SK-N-SH (cell line): Measurements from ENCODE around the gene ARHGEF1. TPM values are rescaled to one million over a fixed set of nuclear protein-coding genes. Genes with fewer than 3 reads are reported as not detected.

Experiments
- CTCF ChIA-PET: fragments of 300-600, 350-600 bp; formaldehyde crosslinking; extraction: SDS; loops from one replicate; lab custom pipeline; 2021; lab: Yijun Ruan, JAX
- POLR2A ChIA-PET: fragments of 350-600 bp; sonication (Branson Sonifier 250); formaldehyde crosslinking; extraction: SDS; loops from one replicate; lab custom pipeline; 2020; ENCODE audit warnings: antibody characterized with exemption, inconsistent platforms; lab: Yijun Ruan, JAX
- DNase-seq: peaks from one replicate; pipeline ENCODE4 v3.0.0; 2012
- H2AFZ ChIP-seq: fragments of 200-600 bp; sonication (generic); 2 replicates; pipeline ENCODE4 v1.8.1; 2016; ENCODE audit warnings: antibody characterized with exemption, mild to moderate bottlenecking, low read depth
- H3F3A ChIP-seq: fragments of 200-600 bp; sonication (generic); replicated peaks from 2 replicates; pipeline ENCODE3; 2016; ENCODE audit warnings: antibody characterized with exemption, mild to moderate bottlenecking; ENCODE audit not compliant: insufficient read depth
- H3K27ac ChIP-seq, 2 experiments: fragments of 200-500 bp in 1 of 2; fragments of 200-600 bp in 1 of 2; sonication (Bioruptor generic) in 1 of 2; sonication (generic), shearing (Covaris generic) in 1 of 2; 2 replicates each; pipeline versions ENCODE4 v1.5.1 to v1.6.1; 2014 to 2016; ENCODE audit warnings: low read depth in 2 of 2, inconsistent platforms in 1 of 2, low read length in 1 of 2, mild to moderate bottlenecking in 1 of 2, mixed read lengths in 1 of 2
- H3K27me3 ChIP-seq: fragments of 200-600 bp; sonication (generic), shearing (Covaris generic); 2 replicates; pipeline ENCODE4 v1.6.1; 2016; ENCODE audit warnings: mixed run types; ENCODE audit not compliant: insufficient read depth
- H3K36me3 ChIP-seq, 2 experiments: fragments of 200-500 bp in 1 of 2; fragments of 200-600 bp in 1 of 2; sonication (Bioruptor generic) in 1 of 2; sonication (generic) in 1 of 2; replicated peaks in 1 of 2; 2 replicates each; pipeline versions ENCODE3 to v1.5.1; 2014 to 2016; ENCODE audit warnings: low read length in 1 of 2, mild to moderate bottlenecking in 1 of 2; ENCODE audit not compliant: insufficient read depth in 2 of 2, control insufficient read depth in 1 of 2
- H3K4me1 ChIP-seq, 2 experiments: fragments of 200-500 bp in 1 of 2; fragments of 200-600 bp in 1 of 2; sonication (Bioruptor generic) in 1 of 2; sonication (generic), shearing (Covaris generic) in 1 of 2; 2 replicates each; pipeline versions ENCODE4 v1.5.1 to v1.6.1; 2014 to 2016; ENCODE audit warnings: low read depth in 1 of 2, low read length in 1 of 2, mixed run types in 1 of 2; ENCODE audit not compliant: insufficient read depth in 2 of 2, control insufficient read depth in 1 of 2
- H3K4me2 ChIP-seq: fragments of 200-600 bp; sonication (generic), shearing (Covaris generic); 2 replicates; pipeline ENCODE4 v1.6.1; 2017; ENCODE audit warnings: mixed run types
- H3K4me3 ChIP-seq, 2 experiments: fragments of 200-500 bp in 1 of 2; fragments of 200-600 bp in 1 of 2; sonication (Bioruptor generic) in 1 of 2; sonication (generic), shearing (Covaris generic) in 1 of 2; 2 replicates each; pipeline versions ENCODE4 v1.5.1 to v1.8.1; 2014 to 2016; ENCODE audit warnings: low read depth in 2 of 2, inconsistent platforms in 1 of 2, low read length in 1 of 2, mild to moderate bottlenecking in 1 of 2, mixed read lengths in 1 of 2, moderate library complexity in 1 of 2
- H3K79me2 ChIP-seq: fragments of 200-600 bp; sonication (generic); 2 replicates; pipeline ENCODE4 v1.8.1; 2017; ENCODE audit warnings: mild to moderate bottlenecking; ENCODE audit not compliant: insufficient read depth
- H3K9ac ChIP-seq: fragments of 200-600 bp; sonication (generic); 2 replicates; pipeline ENCODE4 v1.6.1; 2017; ENCODE audit warnings: mixed run types
- H3K9me2 ChIP-seq: fragments of 200-600 bp; sonication (generic); 2 replicates; pipeline ENCODE4 v1.6.1; 2017; ENCODE audit warnings: mixed run types
- H3K9me3 ChIP-seq: fragments of 200-600 bp; sonication (generic); 2 replicates; pipeline ENCODE4 v1.6.1; 2017; ENCODE audit warnings: mixed run types, mild to moderate bottlenecking, moderate library complexity
- H4K20me1 ChIP-seq: fragments of 200-600 bp; sonication (generic); 2 replicates; pipeline ENCODE4 v1.6.1; 2017; ENCODE audit warnings: mild to moderate bottlenecking, mixed run types; ENCODE audit not compliant: insufficient read depth
- CHD2 ChIP-seq: fragments of 150-350 bp; IDR thresholded peaks from 2 replicates; pipeline ENCODE4 v1.6.1; 2018; ENCODE audit warnings: low read length; ENCODE audit not compliant: partially characterized antibody
- ELF1 ChIP-seq: IDR thresholded peaks from 2 replicates; pipeline ENCODE4 v1.4.0; 2012
- EP300 ChIP-seq, 2 experiments: IDR thresholded peaks; 2 replicates each; pipeline versions ENCODE4 v1.4.0 to v1.6.1; 2012; ENCODE audit warnings: borderline replicate concordance in 1 of 2, low read depth in 1 of 2, low read length in 1 of 2
- EZH2phosphoT487 ChIP-seq: fragments of 200-600 bp; sonication (generic); IDR thresholded peaks from 2 replicates; pipeline ENCODE4 v1.6.1; 2017; ENCODE audit warnings: low read depth, mixed run types, mild to moderate bottlenecking, antibody characterized with exemption, moderate library complexity, borderline replicate concordance
- FOXM1 ChIP-seq: IDR thresholded peaks from 2 replicates; pipeline ENCODE4 v1.4.0; 2012; ENCODE audit warnings: low read depth, mild to moderate bottlenecking
- GABPA ChIP-seq: IDR thresholded peaks from 2 replicates; pipeline ENCODE4 v1.4.0; 2012; ENCODE audit warnings: low read depth, mild to moderate bottlenecking
- JUND ChIP-seq: IDR thresholded peaks from 2 replicates; pipeline ENCODE4 v1.4.0; 2012
- MAX ChIP-seq: IDR thresholded peaks from 2 replicates; pipeline ENCODE4 v1.4.0; 2012; ENCODE audit warnings: low read depth
- MEF2A ChIP-seq: IDR thresholded peaks from 2 replicates; pipeline ENCODE4 v1.4.0; 2012; ENCODE audit warnings: low read depth, borderline replicate concordance
- MXI1 ChIP-seq: IDR thresholded peaks from 2 replicates; pipeline ENCODE4 v1.6.1; 2012; ENCODE audit warnings: mild to moderate bottlenecking, low read depth, low read length, improper control_type of control experiment
- NFIC ChIP-seq: IDR thresholded peaks from 2 replicates; pipeline ENCODE4 v1.4.0; 2012; ENCODE audit warnings: borderline replicate concordance
- NRF1 ChIP-seq: IDR thresholded peaks from 2 replicates; pipeline ENCODE4 v1.6.1; 2012; ENCODE audit warnings: low read depth, mild to moderate bottlenecking, low read length
- POLR2AphosphoS5 ChIP-seq: IDR thresholded peaks from 2 replicates; pipeline ENCODE4 v1.6.1; 2012; ENCODE audit warnings: low read depth, low read length
- RAD21 ChIP-seq: IDR thresholded peaks from 2 replicates; pipeline ENCODE4 v1.6.1; 2012; ENCODE audit warnings: mild to moderate bottlenecking, low read length
- RXRA ChIP-seq: IDR thresholded peaks from 2 replicates; pipeline ENCODE4 v1.4.0; 2012; ENCODE audit warnings: low read depth, mild to moderate bottlenecking, borderline replicate concordance
- TCF12 ChIP-seq: IDR thresholded peaks from 2 replicates; pipeline ENCODE4 v1.4.0; 2012
- YY1 ChIP-seq: IDR thresholded peaks from 2 replicates; pipeline ENCODE4 v1.4.0; 2012; ENCODE audit warnings: low read depth, mild to moderate bottlenecking
- WGBS: methylation state at CpG from one replicate; pipeline ENCODE4 v1.1.6; 2017; ENCODE audit warnings: low lambda C conversion rate; 5-methylcytosine and 5-hydroxymethylcytosine counted together
- polyA plus RNA-seq, 3 experiments: library from polyadenylated mRNA; depleted of rRNA; stranded (reverse); fragments of >200 nt; gene quantifications; 2 replicates each; pipeline ENCODE4 v1.2.3, GENCODE V29; 2012
- TF ChIP-seq, protein P1 (sequence below): IDR thresholded peaks from 2 replicates; pipeline ENCODE4 v1.4.0; 2012; ENCODE audit warnings: low read depth, borderline replicate concordance
- TF ChIP-seq, protein P2 (sequence below): IDR thresholded peaks from 2 replicates; pipeline ENCODE4; 2012
- TF ChIP-seq, protein P3 (sequence below): fragments of 150-350 bp; IDR thresholded peaks from 2 replicates; pipeline ENCODE4 v1.6.1; 2016; ENCODE audit warnings: mild to moderate bottlenecking, low read depth, low read length

ARHGEF1 gene
- polyA plus RNA-seq, 1 of the 3 experiments (the other 2 are of a cell fraction) = 102 TPM

DNA sequence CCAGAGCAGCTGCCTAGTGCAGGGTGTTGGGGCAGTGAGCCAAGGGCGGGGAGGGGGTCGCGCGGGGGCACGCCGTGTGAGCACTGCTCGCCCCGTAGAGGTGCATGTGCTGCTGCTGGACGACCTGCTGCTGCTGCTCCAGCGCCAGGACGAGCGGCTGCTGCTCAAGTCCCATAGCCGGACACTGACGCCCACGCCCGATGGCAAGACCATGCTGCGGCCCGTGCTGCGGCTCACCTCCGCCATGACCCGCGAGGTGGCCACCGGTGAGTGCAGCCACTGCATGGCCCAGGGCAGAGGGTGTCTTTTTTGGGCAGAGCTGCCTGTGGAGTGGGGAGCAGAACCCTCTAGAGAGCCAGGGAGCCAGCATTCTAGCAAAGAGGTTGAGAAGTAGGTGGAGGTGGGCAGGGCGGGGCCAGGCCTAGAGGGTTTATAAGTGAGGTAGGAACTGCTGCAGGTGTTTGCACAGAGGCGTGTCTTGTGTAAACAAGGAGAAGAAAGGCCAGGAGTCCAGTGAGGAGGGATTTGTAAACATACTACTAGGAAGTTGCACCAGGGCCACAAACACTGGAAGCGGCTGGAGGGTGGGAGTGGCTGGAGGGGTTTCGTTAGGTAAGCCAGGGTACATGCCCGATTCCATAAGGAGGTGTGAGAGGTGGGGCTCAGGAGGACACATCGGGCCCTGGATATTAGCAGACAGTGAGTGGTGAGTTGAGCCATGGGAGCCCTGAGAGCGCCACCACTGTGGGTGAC is 21.3 kb downstream of the ARHGEF1 start:
- H3K9me3 ChIP-seq = no peaks in the 10 kb centered on the region
- H4K20me1 ChIP-seq = 0 out of 2 replicates have a peak, but pooled peaks cover 5% of the 10 kb centered on the region
- no peak for DNase-seq
- WGBS = 85% methylated on average over 30 of the region's 30 CpGs
- H3K27ac ChIP-seq = no peak overlapping the region
- H3K79me2 ChIP-seq = no peaks in the 10 kb centered on the region
- H3K9me2 ChIP-seq = no peaks in the 10 kb centered on the region
- ChIA-PET POLR2A (no interaction called here), CTCF (interaction anchor here (0.5 to 1.3 kb wide), 4 partner anchors 8 to 31 kb away, joined by 3 to 5 read pairs (median 3); no protein-coding TSS in a partner anchor)
- peaks cover 3% of the 10 kb centered on the region for H3F3A ChIP-seq
- no peak overlapping the region for H3K9ac ChIP-seq
- H3K4me1 ChIP-seq = peaks cover 0 to 13% of the 10 kb centered on the region in 2 experiments; a peak in 1 of 4 replicates
- H3K36me3 ChIP-seq = peaks cover 20 to 53% of the 10 kb centered on the region in 2 experiments
- H2AFZ ChIP-seq = no peak overlapping the region
- no peak overlapping the region for H3K4me2 ChIP-seq
- no peaks in the 10 kb centered on the region for H3K27me3 ChIP-seq
- no peak overlapping the region for H3K4me3 ChIP-seq
- TF ChIP-seq NRF1 (no peak), MAX (no peak), JUND (no peak), RXRA (no peak), ELF1 (no peak), MXI1 (no peak), POLR2AphosphoS5 (no peak), MEF2A (no peak), EZH2phosphoT487 (no peak), RAD21 (no peak), EP300 (IDR thresholded peaks at IDR 0.05; ENCODE audit: borderline replicate concordance in 1 of 2, low read depth in 1 of 2, low read length in 1 of 2) (no peak), GABPA (no peak), FOXM1 (no peak), NFIC (no peak), YY1 (no peak), TCF12 (no peak), CHD2 (no peak)
- TF ChIP-seq, protein P1, sequence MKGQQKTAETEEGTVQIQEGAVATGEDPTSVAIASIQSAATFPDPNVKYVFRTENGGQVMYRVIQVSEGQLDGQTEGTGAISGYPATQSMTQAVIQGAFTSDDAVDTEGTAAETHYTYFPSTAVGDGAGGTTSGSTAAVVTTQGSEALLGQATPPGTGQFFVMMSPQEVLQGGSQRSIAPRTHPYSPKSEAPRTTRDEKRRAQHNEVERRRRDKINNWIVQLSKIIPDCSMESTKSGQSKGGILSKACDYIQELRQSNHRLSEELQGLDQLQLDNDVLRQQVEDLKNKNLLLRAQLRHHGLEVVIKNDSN = no peak
- TF ChIP-seq, protein P2, sequence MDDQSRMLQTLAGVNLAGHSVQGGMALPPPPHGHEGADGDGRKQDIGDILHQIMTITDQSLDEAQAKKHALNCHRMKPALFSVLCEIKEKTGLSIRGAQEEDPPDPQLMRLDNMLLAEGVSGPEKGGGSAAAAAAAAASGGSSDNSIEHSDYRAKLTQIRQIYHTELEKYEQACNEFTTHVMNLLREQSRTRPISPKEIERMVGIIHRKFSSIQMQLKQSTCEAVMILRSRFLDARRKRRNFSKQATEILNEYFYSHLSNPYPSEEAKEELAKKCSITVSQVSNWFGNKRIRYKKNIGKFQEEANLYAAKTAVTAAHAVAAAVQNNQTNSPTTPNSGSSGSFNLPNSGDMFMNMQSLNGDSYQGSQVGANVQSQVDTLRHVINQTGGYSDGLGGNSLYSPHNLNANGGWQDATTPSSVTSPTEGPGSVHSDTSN = no peak
- TF ChIP-seq, protein P3, sequence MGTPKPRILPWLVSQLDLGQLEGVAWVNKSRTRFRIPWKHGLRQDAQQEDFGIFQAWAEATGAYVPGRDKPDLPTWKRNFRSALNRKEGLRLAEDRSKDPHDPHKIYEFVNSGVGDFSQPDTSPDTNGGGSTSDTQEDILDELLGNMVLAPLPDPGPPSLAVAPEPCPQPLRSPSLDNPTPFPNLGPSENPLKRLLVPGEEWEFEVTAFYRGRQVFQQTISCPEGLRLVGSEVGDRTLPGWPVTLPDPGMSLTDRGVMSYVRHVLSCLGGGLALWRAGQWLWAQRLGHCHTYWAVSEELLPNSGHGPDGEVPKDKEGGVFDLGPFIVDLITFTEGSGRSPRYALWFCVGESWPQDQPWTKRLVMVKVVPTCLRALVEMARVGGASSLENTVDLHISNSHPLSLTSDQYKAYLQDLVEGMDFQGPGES = no peak
- TF ChIP-seq, all 33 proteins: peak for 0
